GM12878 (cell line): Measurements from ENCODE around the gene GCSAM. TPM values are rescaled to one million over a fixed set of nuclear protein-coding genes. Genes with fewer than 3 reads are reported as not detected.

ENCODE experiments used
- ESRRA ChIP-seq: IDR thresholded peaks from 2 replicates; pipeline ENCODE4 v1.6.1; 2012; ENCODE audit warnings: mild to moderate bottlenecking, low read length, improper control_type of control experiment
- JUND ChIP-seq: IDR thresholded peaks from 2 replicates; pipeline ENCODE4 v1.6.1; 2012; ENCODE audit warnings: low read depth, mild to moderate bottlenecking, low read length, improper control_type of control experiment, moderate library complexity
- MEF2B ChIP-seq: fragments of 450-650 bp; IDR thresholded peaks from 2 replicates; pipeline ENCODE4 v1.6.1; 2018; ENCODE audit warnings: mild to moderate bottlenecking, moderate library complexity; ENCODE audit not compliant: partially characterized antibody, poor library complexity, severe bottlenecking
- RB1 ChIP-seq: fragments of 450-650 bp; formaldehyde crosslinking; IDR thresholded peaks from 2 replicates; pipeline ENCODE4 v1.6.1; 2017; ENCODE audit warnings: mild to moderate bottlenecking, borderline replicate concordance
- RELA ChIP-seq: fragments of 450-650 bp; IDR thresholded peaks from 2 replicates; pipeline ENCODE4 v1.8.0; 2014; ENCODE audit warnings: borderline replicate concordance; ENCODE audit not compliant: partially characterized antibody
- SUPT20H ChIP-seq: IDR thresholded peaks from 2 replicates; pipeline ENCODE4 v1.6.1; 2011; ENCODE audit warnings: low read depth, mild to moderate bottlenecking, low read length, moderate library complexity, borderline replicate concordance; ENCODE audit not compliant: control insufficient read depth
- YBX1 ChIP-seq: fragments of 450-650 bp; IDR thresholded peaks from 2 replicates; pipeline ENCODE4 v1.6.1; 2016; ENCODE audit warnings: antibody characterized with exemption
- ZNF24 ChIP-seq: fragments of 450-650 bp; IDR thresholded peaks from 2 replicates; pipeline ENCODE4 v1.6.1; 2017; ENCODE audit warnings: antibody characterized with exemption, mild to moderate bottlenecking
- ZNF622 ChIP-seq: fragments of 450-650 bp; IDR thresholded peaks from 2 replicates; pipeline ENCODE4 v1.6.1; 2017; ENCODE audit warnings: mild to moderate bottlenecking, inconsistent platforms
- polyA plus RNA-seq, 11 experiments: library from polyadenylated mRNA; depleted of rRNA in 4 of 11; unstranded in 6 of 11; stranded (reverse) in 5 of 11; fragments of >200 nt; fragmentation: Nextera tagmentation in 4 of 11; fragmentation: Illumina TruSeq in 1 of 11; extraction: Ambion mirVana in 4 of 11; extraction: Trizol in 1 of 11; gene quantifications; 1 replicate in 1 of 11; 2 replicates in 10 of 11; pipeline versions ENCODE4 v1.2.1 to v1.2.3, GENCODE V29; 2011 to 2016; ENCODE audit warnings: inconsistent platforms in 2 of 11, missing spikeins in 2 of 11, low read depth in 1 of 11
- total RNA-seq, 4 experiments: library from RNA; depleted of rRNA in 3 of 4; stranded (reverse); fragments of >200 nt in 3 of 4; fragmentation: Illumina TruSeq in 1 of 4; extraction: Trizol in 1 of 4; gene quantifications; 2 replicates each; pipeline versions ENCODE4 v1.2.1 to v1.2.3, GENCODE V29; 2013 to 2021
- TF ChIP-seq, protein P1 (sequence below): IDR thresholded peaks from 2 replicates; pipeline ENCODE4 v1.6.1; 2012; ENCODE audit warnings: improper control_type of control experiment, low read depth, low read length; ENCODE audit not compliant: insufficient replicate concordance
- TF ChIP-seq, protein P2 (sequence below): IDR thresholded peaks from 2 replicates; pipeline ENCODE4 v1.6.1; 2011; ENCODE audit warnings: borderline replicate concordance, low read depth, mild to moderate bottlenecking, moderate library complexity, low read length; ENCODE audit not compliant: insufficient read depth, poor library complexity, severe bottlenecking
- TF ChIP-seq, protein P3 (sequence below): fragments of 450-650 bp; IDR thresholded peaks from 2 replicates; pipeline ENCODE4 v1.6.1; 2017; ENCODE audit warnings: mild to moderate bottlenecking, low read depth, inconsistent platforms; ENCODE audit not compliant: poor library complexity, severe bottlenecking
- TF ChIP-seq, protein P4 (sequence below): fragments of 450-650 bp; IDR thresholded peaks from 2 replicates; pipeline ENCODE4 v1.6.1; 2017; ENCODE audit warnings: mild to moderate bottlenecking, moderate library complexity

The GCSAM gene
- total and polyA plus RNA-seq, 10 of the 15 experiments (the other 5 are each of a cell fraction or from before 2014, with no cell fraction given), result 81.5 to 407 (median 107) TPM

DNA sequence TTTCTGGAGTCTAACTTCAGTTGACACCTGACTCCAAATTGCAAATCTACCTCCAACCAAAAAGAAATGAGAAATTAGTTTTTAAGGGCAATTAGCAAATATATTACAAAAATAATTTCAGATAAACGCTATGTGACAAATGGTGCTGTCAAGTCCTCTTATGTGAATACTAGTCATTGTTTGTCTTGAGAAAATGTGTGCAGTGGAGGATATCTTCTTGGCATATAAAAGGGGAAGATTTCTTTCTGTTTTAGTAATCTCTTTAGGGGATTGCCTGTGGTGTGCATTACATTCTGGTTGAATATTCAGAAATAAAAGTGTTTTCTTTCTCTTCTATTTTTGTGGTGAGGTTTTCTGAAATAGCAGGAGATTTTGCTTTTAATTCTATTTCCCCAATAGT lies 3.0 kb upstream of the GCSAM start (continued):
- TF ChIP-seq, protein P1, sequence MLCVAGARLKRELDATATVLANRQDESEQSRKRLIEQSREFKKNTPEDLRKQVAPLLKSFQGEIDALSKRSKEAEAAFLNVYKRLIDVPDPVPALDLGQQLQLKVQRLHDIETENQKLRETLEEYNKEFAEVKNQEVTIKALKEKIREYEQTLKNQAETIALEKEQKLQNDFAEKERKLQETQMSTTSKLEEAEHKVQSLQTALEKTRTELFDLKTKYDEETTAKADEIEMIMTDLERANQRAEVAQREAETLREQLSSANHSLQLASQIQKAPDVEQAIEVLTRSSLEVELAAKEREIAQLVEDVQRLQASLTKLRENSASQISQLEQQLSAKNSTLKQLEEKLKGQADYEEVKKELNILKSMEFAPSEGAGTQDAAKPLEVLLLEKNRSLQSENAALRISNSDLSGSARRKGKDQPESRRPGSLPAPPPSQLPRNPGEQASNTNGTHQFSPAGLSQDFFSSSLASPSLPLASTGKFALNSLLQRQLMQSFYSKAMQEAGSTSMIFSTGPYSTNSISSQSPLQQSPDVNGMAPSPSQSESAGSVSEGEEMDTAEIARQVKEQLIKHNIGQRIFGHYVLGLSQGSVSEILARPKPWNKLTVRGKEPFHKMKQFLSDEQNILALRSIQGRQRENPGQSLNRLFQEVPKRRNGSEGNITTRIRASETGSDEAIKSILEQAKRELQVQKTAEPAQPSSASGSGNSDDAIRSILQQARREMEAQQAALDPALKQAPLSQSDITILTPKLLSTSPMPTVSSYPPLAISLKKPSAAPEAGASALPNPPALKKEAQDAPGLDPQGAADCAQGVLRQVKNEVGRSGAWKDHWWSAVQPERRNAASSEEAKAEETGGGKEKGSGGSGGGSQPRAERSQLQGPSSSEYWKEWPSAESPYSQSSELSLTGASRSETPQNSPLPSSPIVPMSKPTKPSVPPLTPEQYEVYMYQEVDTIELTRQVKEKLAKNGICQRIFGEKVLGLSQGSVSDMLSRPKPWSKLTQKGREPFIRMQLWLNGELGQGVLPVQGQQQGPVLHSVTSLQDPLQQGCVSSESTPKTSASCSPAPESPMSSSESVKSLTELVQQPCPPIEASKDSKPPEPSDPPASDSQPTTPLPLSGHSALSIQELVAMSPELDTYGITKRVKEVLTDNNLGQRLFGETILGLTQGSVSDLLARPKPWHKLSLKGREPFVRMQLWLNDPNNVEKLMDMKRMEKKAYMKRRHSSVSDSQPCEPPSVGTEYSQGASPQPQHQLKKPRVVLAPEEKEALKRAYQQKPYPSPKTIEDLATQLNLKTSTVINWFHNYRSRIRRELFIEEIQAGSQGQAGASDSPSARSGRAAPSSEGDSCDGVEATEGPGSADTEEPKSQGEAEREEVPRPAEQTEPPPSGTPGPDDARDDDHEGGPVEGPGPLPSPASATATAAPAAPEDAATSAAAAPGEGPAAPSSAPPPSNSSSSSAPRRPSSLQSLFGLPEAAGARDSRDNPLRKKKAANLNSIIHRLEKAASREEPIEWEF, result peak; percentile 79
- TF ChIP-seq, protein P2, sequence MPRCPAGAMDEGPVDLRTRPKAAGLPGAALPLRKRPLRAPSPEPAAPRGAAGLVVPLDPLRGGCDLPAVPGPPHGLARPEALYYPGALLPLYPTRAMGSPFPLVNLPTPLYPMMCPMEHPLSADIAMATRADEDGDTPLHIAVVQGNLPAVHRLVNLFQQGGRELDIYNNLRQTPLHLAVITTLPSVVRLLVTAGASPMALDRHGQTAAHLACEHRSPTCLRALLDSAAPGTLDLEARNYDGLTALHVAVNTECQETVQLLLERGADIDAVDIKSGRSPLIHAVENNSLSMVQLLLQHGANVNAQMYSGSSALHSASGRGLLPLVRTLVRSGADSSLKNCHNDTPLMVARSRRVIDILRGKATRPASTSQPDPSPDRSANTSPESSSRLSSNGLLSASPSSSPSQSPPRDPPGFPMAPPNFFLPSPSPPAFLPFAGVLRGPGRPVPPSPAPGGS, result peak; percentile 91
- TF ChIP-seq ZNF24 (0 out of 2 replicates have a peak, but pooled peaks have one; percentile 59), RB1 (no peak), ZNF622 (no peak), ESRRA (no peak), JUND (0 out of 2 replicates have a peak, but pooled peaks have one; percentile 51), YBX1 (no peak), RELA (peak; percentile 60), SUPT20H (no peak), MEF2B (peak; percentile 94)
- TF ChIP-seq, protein P3, sequence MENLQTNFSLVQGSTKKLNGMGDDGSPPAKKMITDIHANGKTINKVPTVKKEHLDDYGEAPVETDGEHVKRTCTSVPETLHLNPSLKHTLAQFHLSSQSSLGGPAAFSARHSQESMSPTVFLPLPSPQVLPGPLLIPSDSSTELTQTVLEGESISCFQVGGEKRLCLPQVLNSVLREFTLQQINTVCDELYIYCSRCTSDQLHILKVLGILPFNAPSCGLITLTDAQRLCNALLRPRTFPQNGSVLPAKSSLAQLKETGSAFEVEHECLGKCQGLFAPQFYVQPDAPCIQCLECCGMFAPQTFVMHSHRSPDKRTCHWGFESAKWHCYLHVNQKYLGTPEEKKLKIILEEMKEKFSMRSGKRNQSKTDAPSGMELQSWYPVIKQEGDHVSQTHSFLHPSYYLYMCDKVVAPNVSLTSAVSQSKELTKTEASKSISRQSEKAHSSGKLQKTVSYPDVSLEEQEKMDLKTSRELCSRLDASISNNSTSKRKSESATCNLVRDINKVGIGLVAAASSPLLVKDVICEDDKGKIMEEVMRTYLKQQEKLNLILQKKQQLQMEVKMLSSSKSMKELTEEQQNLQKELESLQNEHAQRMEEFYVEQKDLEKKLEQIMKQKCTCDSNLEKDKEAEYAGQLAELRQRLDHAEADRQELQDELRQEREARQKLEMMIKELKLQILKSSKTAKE, result peak; percentile 71
- TF ChIP-seq, protein P4, sequence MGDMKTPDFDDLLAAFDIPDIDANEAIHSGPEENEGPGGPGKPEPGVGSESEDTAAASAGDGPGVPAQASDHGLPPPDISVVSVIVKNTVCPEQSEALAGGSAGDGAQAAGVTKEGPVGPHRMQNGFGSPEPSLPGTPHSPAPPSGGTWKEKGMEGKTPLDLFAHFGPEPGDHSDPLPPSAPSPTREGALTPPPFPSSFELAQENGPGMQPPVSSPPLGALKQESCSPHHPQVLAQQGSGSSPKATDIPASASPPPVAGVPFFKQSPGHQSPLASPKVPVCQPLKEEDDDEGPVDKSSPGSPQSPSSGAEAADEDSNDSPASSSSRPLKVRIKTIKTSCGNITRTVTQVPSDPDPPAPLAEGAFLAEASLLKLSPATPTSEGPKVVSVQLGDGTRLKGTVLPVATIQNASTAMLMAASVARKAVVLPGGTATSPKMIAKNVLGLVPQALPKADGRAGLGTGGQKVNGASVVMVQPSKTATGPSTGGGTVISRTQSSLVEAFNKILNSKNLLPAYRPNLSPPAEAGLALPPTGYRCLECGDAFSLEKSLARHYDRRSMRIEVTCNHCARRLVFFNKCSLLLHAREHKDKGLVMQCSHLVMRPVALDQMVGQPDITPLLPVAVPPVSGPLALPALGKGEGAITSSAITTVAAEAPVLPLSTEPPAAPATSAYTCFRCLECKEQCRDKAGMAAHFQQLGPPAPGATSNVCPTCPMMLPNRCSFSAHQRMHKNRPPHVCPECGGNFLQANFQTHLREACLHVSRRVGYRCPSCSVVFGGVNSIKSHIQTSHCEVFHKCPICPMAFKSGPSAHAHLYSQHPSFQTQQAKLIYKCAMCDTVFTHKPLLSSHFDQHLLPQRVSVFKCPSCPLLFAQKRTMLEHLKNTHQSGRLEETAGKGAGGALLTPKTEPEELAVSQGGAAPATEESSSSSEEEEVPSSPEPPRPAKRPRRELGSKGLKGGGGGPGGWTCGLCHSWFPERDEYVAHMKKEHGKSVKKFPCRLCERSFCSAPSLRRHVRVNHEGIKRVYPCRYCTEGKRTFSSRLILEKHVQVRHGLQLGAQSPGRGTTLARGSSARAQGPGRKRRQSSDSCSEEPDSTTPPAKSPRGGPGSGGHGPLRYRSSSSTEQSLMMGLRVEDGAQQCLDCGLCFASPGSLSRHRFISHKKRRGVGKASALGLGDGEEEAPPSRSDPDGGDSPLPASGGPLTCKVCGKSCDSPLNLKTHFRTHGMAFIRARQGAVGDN, result peak; percentile 81; the same call in 1 of the 2 replicates
